ENCODE measurements around the gene GREB1.

Gene GREB1

DNA sequence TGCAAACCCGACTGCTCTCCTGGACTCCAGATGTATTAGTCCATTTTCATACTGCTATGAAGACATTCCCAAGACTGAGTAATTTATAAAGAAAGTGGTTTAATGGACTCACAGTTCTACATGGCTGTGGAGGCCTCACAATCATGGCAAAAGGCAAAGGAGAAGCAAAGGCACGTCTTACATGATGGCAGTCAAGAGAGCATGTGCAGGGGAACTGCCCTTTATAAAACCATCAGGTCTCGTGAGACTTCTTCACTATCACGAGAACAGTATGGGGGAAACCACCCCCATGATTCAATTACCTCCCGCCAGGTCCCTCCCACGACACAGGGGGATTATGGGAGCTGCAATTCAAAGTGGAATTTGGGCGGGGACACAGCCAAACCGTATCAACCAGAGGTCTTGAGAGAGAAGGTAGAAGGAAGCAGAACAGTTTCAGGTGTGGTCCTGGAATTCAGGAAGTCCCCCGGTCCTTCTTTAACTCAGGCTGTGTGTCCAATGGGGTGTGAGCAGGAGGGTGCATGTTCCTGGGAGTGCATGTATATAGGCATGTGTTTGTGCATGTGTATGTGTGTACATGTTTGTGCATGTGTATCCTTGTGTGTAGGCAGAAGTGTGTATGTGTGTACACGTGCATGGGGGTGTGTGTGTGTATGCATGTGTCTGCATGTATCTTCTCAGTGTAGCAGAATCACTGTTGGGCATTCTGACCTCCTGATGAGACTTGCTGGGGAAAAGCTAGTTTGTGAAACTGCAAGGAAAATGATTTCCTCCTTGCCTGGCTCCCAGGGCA lies 46.2 kb downstream of the GREB1 start:
- DNase-seq (ENCODE audit: low read depth) = no peak

DNA sequence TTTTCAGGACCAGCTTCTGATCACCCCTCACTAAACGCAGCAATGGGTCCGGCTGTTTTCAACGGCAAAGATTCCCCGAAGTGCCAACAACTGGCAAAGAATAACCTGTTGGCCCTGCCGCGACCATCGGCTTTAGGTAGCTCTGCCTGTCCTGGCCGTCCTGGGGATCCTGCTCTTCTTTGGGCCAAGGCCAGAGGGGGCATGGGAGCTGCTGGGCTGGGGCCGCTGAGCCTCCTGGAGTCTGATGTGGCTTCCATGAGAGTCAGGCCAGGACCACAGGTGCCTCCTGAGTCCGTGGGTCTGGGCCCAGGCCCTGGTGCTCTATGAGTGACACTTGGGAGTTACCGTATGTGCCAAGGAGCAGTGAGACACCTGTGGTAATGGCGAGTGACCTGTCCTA lies 46.9 kb downstream of the GREB1 start:
- no peak for DNase-seq (ENCODE audit: low read depth)

DNA sequence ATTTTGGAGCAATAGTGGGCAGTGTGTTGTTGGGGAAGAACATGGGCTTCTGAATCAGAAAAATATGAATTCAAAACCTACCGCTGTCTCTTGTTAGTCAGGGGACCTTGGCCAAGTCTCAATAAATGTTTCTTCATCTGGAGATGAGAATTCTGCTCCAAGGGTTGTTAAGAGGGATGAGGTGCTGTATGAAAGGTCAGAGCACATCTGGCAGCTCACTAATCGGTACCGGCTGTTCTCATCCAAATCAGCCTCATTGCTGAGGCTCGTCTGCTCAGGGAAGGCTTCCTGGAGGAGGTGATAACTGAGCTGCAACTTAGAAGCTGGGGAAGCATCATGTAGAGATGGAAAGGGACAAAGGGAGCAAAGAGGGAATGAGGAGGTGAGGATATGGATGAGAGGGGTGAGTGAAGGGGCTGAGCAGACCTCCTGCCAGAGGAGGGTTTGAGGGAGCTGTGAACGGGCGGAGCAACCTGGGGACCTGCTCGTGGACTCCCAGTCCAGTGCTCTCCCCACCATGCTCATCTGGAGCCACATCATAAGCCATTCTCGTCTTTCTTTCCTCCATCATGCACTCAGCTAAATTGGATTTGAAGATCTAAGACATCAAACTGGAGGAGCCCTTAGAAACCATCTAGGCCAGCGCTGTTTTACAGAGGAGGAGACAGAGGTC lies 47.4 kb downstream of the GREB1 start:
- no peak for DNase-seq (ENCODE audit: low read depth)

DNA sequence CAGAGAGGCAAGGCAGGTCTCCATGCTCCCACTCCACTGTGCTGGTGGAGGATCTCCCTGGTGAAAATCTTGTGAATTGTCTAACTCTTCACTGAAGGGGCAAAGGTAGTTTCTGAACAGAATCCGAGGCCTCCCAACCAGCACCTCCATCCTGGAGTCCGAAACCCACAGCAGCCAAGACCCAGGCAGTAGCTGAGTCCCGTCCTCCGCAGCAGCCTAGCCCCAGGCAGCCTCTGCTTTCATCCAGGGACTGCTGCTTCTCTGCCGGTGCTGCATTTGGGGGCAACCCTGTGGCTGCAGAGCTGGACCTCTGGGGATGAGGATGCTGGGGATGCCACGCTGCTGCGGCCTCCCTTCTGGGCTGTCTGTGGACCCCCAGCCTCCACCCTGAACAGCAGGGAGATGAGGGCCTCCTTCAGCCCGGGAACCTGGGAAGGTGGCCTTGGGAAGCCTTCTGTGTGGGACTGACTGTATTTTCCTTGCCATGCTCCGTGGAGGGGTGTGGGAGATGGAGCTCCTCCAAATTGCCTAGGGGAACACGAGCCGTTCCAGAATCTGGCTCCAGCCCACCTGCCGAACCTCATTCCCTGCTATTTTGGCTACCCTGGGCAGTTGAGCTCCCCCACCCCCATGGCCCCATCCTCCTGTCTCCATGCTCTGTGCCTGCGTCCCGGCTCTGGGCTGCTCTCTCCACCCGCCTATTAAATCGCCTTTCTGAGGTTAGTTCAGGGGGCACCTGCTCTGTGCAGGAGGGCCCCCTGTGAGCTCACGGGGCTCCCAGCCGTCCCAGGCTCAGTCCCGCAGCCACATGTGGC lies 48.2 kb downstream of the GREB1 start:
- no peak for DNase-seq (ENCODE audit: low read depth)

GRCh38 chr2:11582612-11582861 lies 48.7 kb downstream of the GREB1 start:
- DNase-seq (ENCODE audit: low read depth) = no peak

DNA sequence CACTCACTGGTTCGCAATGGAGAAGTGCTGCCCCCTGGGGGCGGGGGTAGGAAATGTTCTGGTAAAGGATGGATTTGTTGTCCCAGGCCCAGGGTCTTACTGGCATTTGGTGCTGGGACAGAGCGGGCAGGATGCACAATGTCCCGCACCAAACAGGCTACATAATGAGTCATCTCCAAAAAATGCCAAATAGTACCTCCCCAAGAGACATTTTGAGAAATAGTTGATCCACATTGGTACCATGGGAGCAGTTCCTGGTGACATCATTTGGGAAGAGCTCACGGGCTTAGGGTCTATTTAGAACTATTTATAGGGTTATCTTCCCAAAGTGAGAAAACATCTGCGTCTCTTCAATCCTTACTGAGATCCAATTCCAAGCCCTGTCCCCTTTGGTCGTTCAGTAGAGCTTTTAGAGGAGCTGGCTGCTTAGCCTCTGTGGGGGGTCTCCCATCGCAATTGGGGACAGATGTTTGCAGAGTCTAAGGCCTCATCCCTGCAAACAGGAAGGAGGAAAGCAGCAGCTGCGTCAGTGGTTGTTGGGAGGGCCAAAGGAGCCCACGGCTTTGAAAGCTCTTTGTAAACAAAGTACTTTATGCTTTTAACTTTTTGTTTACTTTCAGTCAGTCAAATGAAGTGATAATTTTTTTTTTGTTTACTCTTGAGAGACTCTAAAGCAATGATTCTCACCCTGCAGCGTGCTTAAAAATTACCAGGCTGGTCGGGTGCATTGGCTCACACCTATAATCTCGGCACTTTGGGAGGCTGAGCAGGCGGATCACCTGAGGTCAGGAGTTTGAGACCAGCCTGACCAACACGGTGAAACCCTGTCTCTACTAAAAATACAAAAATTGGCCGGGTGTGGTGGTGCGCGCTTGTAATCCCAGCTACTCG lies 49.3 kb downstream of the GREB1 start:
- peak; percentile 40 for DNase-seq (ENCODE audit: low read depth)

- peak; percentile 68 for DNase-seq (ENCODE audit: low read depth)
Measured at GRCh38 chr2:11583840-11584524, 50.1 kb downstream of the GREB1 start.

GRCh38 chr2:11584525-11585056 lies 50.7 kb downstream of the GREB1 start:
- DNase-seq (ENCODE audit: low read depth) = no peak

- DNase-seq (ENCODE audit: low read depth) = no peak
Measured at GRCh38 chr2:11585071-11585470, 51.2 kb downstream of the GREB1 start.

GRCh38 chr2:11588228-11589110 lies 54.6 kb downstream of the GREB1 start:
- DNase-seq (ENCODE audit: low read depth) = no peak

- no peak for DNase-seq (ENCODE audit: low read depth)
Measured at GRCh38 chr2:11589316-11589940, 55.6 kb downstream of the GREB1 start.

- DNase-seq (ENCODE audit: low read depth) = no peak
Measured at GRCh38 chr2:11590193-11590592, 56.3 kb downstream of the GREB1 start.

DNA sequence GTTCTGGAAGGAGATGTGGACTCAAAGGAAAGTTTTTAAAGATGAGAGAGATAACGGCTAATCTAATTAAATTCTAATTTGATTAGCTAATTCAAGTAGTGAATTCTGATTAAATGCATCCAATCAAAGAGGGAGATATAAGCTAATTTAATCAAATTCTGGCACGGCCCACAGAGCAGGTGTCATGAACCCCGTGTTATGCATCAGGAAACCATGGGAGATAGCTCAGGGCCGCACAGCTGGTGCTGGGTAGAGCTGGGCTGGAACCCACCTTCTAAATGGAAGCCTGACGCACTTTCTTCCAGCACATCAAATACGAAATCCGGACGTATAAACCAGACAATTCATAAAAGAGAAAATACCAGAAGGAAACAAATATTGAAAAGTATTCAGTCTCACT lies 57.2 kb downstream of the GREB1 start:
- no peak for DNase-seq (ENCODE audit: low read depth)

DNA sequence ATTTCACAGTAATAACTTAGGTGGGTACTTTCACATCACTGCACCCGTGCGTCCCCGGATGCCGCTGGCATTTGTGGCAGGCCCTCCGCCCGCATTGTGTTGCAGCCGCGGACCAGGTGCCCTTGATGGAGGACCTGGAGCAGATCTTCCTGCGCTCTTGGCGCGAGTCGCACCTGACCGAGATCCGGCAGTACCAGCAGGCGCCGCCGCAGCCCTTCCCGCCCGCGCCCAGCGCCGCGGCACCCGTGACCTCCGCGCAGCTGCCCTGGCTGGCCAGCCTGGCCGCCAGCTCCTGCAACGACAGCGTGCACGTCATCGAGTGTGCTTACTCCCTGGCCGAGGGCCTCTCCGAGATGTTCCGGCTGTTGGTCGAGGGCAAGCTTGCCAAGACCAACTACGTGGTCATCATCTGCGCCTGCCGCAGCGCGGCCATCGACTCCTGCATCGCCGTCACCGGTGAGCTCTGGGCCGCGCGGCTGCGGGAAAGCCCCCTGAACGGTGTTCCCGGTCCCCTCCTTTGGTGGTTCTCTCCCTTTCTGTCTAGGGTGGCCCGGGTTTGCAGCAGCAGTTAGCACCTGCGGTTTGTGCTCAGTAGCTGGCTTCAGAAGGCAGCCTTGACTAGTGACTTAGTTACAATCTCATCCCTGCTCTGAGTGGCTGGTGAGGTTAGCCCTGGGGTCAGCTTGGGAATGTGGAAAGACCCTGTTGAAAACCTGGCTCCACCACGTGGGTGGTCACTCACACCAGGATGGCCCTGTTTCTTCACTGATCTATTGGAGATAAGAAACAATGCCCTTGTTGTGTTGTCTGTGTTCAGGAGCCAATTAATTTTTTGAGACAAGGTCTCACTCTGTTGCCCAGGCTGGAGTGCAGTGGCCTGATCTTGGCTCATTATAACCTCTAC lies 59.1 kb downstream of the GREB1 start:
- DNase-seq (ENCODE audit: low read depth) = no peak

- no peak for DNase-seq (ENCODE audit: low read depth)
Measured at GRCh38 chr2:11596801-11597200, 63.0 kb downstream of the GREB1 start.

DNA sequence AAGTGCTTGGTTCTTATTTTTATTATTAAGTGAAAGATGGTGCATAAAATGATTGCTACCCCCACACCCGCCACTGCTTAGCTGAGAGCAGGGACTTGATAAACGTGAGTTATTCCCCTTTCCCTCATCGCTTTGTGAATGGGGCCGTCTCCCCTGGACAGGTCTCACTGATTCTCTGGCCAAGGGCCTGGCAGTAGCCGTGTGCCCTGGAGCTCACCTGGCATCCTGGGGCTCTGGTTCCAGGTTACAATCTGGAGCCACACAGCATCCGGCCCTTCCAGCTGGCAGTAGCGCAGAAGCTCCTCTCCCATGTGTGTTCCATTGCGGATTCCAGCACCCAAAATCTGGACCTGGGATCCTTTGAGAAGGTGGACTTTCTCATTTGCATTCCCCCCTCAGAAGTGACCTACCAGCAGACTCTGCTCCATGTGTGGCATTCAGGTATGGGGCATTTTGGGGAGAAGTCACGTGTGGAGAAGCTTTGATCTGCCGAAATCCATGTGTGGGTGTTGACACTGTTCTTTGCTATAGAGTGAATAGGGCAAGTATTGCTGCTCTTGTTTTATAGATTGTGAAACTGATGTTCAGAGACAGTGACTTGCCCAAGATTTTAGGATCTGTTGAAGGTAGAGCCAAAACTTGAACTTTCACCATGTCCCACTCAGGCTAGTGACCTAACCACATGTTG lies 63.8 kb downstream of the GREB1 start:
- DNase-seq (ENCODE audit: low read depth) = no peak

GRCh38 chr2:11598228-11598731 lies 64.4 kb downstream of the GREB1 start:
- no peak for DNase-seq (ENCODE audit: low read depth)
